ENCODE data around the gene KATNAL1. TPM values are rescaled to one million over a fixed set of nuclear protein-coding genes. Genes with fewer than 3 reads are reported as not detected.
A peak's percentile ranks its signal among the peaks of the same experiment; 100 is the strongest.

The KATNAL1 gene
- total RNA-seq, 1 experiment from 2014 or later, result 11.2 TPM

DNA sequence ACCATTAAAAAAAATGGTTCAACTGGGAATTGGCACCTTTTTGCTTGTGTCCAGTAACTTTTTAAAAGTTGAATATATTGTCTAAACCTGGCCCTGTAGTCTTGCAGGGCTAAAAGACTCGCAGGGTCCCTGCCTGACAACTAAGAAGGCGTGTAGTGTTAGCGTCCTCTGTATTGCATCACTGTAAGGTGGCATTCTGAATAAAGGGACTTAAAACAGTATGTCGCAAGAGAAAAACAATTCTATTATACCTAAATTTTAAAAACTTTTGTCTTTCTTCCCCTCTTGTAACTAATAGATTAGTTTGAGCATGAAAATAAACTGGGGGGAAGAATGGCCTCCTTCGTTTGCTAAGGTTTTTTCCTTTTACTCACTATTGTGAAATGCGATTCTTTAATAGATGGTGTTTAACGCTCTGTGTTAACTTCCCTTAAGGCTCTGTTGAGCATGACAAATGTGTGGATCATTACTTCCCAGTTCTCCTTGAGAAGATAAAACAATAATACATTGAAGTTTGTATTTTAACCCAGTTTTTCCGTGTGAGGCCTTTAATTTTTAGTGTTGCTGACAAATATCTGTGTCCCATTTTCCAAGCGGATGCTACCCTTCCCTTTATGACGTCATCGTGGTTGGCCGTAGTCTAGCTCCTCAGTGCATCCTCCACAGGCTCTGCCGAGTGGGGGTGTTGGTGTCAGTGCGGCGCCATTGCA, 134.6 kb downstream of the KATNAL1 start:
- H3K4ac ChIP-seq (ENCODE audit: low read depth, low read length), result no peak overlapping the region
- no peaks in the 10 kb centered on the region for H3K9me3 ChIP-seq (ENCODE audit: control insufficient read depth, low read depth, low read length)
- H3K27me3 Mint-ChIP-seq (ENCODE audit: low read depth), result no peaks in the 10 kb centered on the region
- H4K8ac ChIP-seq (replicated peaks; ENCODE audit: insufficient read length, low read depth, low read length), result no peak overlapping the region
- H2BK5ac ChIP-seq (ENCODE audit: insufficient read length, low read length), result no peak overlapping the region
- no peaks in the 10 kb centered on the region for H3K23me2 ChIP-seq (ENCODE audit: insufficient read length, low read depth, low read length, poor library complexity, severe bottlenecking)
- H2AK5ac ChIP-seq (ENCODE audit: insufficient read length, low read length), result no peak overlapping the region
- H3K4me2 ChIP-seq (ENCODE audit: insufficient read depth, insufficient read length, low read length), result no peak overlapping the region
- H3K4me1 ChIP-seq (ENCODE audit: insufficient read depth, low read length), result no peaks in the 10 kb centered on the region
- no peak overlapping the region for H3K27ac ChIP-seq (ENCODE audit: insufficient read length, low read depth, low read length)
- no peak overlapping the region for H2BK120ac ChIP-seq (ENCODE audit: low read depth, low read length, poor library complexity, severe bottlenecking)
- H3K18ac ChIP-seq (ENCODE audit: insufficient read length, low read depth, low read length), result no peak overlapping the region
- no CpG with 5 or more reads among the region's 15 CpGs for WGBS (ENCODE audit: extremely low coverage, insufficient read length, low lambda C conversion rate)
- H3K9ac ChIP-seq (ENCODE audit: extremely low read depth, insufficient read length, low read length), result no peak overlapping the region
- H2AFZ ChIP-seq (ENCODE audit: low read length), result no peak overlapping the region
- H2BK15ac ChIP-seq (ENCODE audit: low read depth, low read length), result no peak overlapping the region
- H3K9me3 Mint-ChIP-seq, result no peaks in the 10 kb centered on the region
- no peaks in the 10 kb centered on the region for H4K20me1 ChIP-seq (ENCODE audit: control insufficient read depth, insufficient read depth, insufficient read length)
- H2BK12ac ChIP-seq (ENCODE audit: insufficient read length, low read depth, low read length), result no peak overlapping the region
- no peak overlapping the region for H3K56ac ChIP-seq (ENCODE audit: insufficient read length, low read depth, low read length)
- peak overlapping the region in 1 of 3 experiments; percentile 66; a peak in 2 of 7 replicates for H3K27ac Mint-ChIP-seq
- H3K4me1 Mint-ChIP-seq, result peaks cover 4 to 9% of the 10 kb centered on the region in 2 experiments
- no peaks in the 10 kb centered on the region for H3K36me3 Mint-ChIP-seq (ENCODE audit: insufficient read depth in 1 of 3, low read depth in 3 of 3)
- H3K79me1 ChIP-seq (ENCODE audit: insufficient read depth, low read depth, low read length, poor library complexity, severe bottlenecking), result no peaks in the 10 kb centered on the region
- H3K79me2 ChIP-seq (ENCODE audit: insufficient read depth, low read length), result no peaks in the 10 kb centered on the region
- TF ChIP-seq, protein P1, sequence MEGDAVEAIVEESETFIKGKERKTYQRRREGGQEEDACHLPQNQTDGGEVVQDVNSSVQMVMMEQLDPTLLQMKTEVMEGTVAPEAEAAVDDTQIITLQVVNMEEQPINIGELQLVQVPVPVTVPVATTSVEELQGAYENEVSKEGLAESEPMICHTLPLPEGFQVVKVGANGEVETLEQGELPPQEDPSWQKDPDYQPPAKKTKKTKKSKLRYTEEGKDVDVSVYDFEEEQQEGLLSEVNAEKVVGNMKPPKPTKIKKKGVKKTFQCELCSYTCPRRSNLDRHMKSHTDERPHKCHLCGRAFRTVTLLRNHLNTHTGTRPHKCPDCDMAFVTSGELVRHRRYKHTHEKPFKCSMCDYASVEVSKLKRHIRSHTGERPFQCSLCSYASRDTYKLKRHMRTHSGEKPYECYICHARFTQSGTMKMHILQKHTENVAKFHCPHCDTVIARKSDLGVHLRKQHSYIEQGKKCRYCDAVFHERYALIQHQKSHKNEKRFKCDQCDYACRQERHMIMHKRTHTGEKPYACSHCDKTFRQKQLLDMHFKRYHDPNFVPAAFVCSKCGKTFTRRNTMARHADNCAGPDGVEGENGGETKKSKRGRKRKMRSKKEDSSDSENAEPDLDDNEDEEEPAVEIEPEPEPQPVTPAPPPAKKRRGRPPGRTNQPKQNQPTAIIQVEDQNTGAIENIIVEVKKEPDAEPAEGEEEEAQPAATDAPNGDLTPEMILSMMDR (conservative IDR thresholded peaks at IDR 0.05), result no peak
- H4K91ac ChIP-seq (ENCODE audit: insufficient read length, low read depth, low read length), result no peak overlapping the region
- no peak overlapping the region for H3K23ac ChIP-seq (ENCODE audit: insufficient read length, low read depth, low read length)
- H4K5ac ChIP-seq (ENCODE audit: insufficient read length, low read depth, low read length), result no peak overlapping the region
- H3K27me3 ChIP-seq (ENCODE audit: insufficient read depth, low read length), result no peaks in the 10 kb centered on the region
- no peak for DNase-seq
- no peak overlapping the region for H3K4me3 Mint-ChIP-seq
- no peak overlapping the region for H3T11ph ChIP-seq (ENCODE audit: low read length)
- no peak overlapping the region for H3K14ac ChIP-seq (ENCODE audit: insufficient read depth, low read length)
- H2BK20ac ChIP-seq (ENCODE audit: low read depth, low read length, poor library complexity, severe bottlenecking), result no peak overlapping the region
